Stimulated activated CD8-positive, alpha-beta memory T cell treated with anti-CD3 and anti-CD28 coated beads, Interleukin-7, amount 100 ng/mL, for 4 hours (primary cell): ENCODE results near the gene KRT8.

ENCODE experiments used
- DNase-seq, 2 donors: peaks; one replicate each; pipeline ENCODE4 v3.0.0-alpha.2; 2020; ENCODE audit warnings: low read depth in 2 of 2

Gene KRT8

DNA sequence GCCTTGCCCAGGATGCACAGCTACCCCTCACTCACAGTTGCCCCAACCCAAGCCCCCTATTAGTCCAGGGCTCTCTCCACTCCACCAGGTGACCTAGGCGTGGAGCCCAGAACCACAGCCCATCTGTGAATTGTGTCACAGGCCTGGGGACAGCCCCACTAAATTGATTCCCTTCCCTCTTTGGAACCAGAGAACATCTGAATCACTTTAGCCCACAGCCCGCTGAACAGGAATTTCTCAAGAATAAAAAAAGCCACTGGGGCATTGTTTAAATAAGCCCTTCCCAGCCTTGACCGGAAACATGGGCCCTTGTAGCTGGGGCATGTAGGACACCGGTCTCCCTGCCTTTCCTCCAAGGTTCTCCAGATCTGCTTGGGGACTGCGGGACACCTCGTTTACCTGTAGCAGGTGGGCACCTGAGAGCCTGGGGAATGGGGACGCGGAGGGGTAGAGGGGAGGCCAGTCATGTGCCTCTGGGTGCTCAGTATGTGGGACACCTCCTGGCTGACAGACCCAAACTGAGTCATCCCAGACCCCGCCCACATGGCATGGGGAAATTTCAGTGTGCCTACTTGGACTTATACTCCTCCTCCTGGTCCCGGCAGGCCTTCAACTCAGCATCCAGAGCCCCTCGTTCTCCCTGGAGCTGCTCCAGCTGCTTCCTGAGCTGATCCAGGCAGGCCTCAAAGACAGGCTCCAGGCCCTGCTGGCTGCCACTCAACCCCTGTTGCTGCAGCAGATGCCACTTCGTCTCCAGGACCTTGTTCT is 57.4 kb downstream of the KRT8 start:
- no peak for DNase-seq
